Measurements from ENCODE around the gene SLC39A5. TPM values are rescaled to one million over a fixed set of nuclear protein-coding genes. Genes with fewer than 3 reads are reported as not detected.

The SLC39A5 gene
- total and polyA plus RNA-seq, 2 of the 13 experiments (the other 11 are each of a cell fraction or from before 2014, with no cell fraction given): 59.7 to 101 TPM

- TF ChIP-seq ELK4 (CRISPR knock-in tag; IDR thresholded peaks at IDR 0.05; ENCODE audit: borderline replicate concordance) (no peak), IKZF4 (CRISPR knock-in tag; IDR thresholded peaks at IDR 0.05; ENCODE audit: borderline replicate concordance, low read depth, not compliant biosample characterization) (peak; percentile 88), ZNF335 (CRISPR knock-in tag; IDR thresholded peaks at IDR 0.05) (peak; percentile 81; the same call in 1 of the 2 replicates), ZNF782 (CRISPR knock-in tag; IDR thresholded peaks at IDR 0.05; ENCODE audit: borderline replicate concordance) (peak; percentile 78; the same call in 1 of the 2 replicates), ZNF83 (CRISPR knock-in tag; IDR thresholded peaks at IDR 0.05; ENCODE audit: borderline replicate concordance) (0 out of 2 replicates have a peak, but pooled peaks have one; percentile 31), MZF1 (CRISPR knock-in tag; IDR thresholded peaks at IDR 0.05; ENCODE audit: borderline replicate concordance) (no peak), MBNL3 (CRISPR knock-in tag; conservative IDR thresholded peaks at IDR 0.05) (no peak), ZNF354B (CRISPR knock-in tag; IDR thresholded peaks at IDR 0.05) (no peak), JUNB (CRISPR knock-in tag; IDR thresholded peaks at IDR 0.05; ENCODE audit: borderline replicate concordance) (no peak), SIN3B (IDR thresholded peaks at IDR 0.05; ENCODE audit: low read length) (no peak), RAD21 (CRISPR knock-in tag; IDR thresholded peaks at IDR 0.05) (peak; percentile 62), ZNF562 (CRISPR knock-in tag; IDR thresholded peaks at IDR 0.05; ENCODE audit: borderline replicate concordance) (no peak), ZNF572 (CRISPR knock-in tag; IDR thresholded peaks at IDR 0.05) (no peak; the same call in 1 of the 2 replicates), BHLHE40 (IDR thresholded peaks at IDR 0.05; ENCODE audit: low read length) (0 out of 2 replicates have a peak, but pooled peaks have one; percentile 14), ZNF547 (CRISPR knock-in tag; IDR thresholded peaks at IDR 0.05) (peak; percentile 82), NFIC (IDR thresholded peaks at IDR 0.05; ENCODE audit: low read length) (no peak), KLF16 (CRISPR knock-in tag; IDR thresholded peaks at IDR 0.05) (peak in 1 of 2 experiments; percentile 80; a peak in 2 of 4 replicates), RXRA (CRISPR knock-in tag; IDR thresholded peaks at IDR 0.05) (peak; percentile 75), JARID2 (CRISPR knock-in tag; IDR thresholded peaks at IDR 0.05; ENCODE audit: insufficient replicate concordance) (no peak), PHF5A (CRISPR knock-in tag; IDR thresholded peaks at IDR 0.05; ENCODE audit: low read depth, unreplicated experiment) (no peak), MXI1 (IDR thresholded peaks at IDR 0.05; ENCODE audit: borderline replicate concordance, low read depth, low read length) (peak; percentile 81; the same call in 1 of the 3 replicates), ZNF589 (CRISPR knock-in tag; conservative IDR thresholded peaks at IDR 0.05) (no peak), SCMH1 (CRISPR knock-in tag; IDR thresholded peaks at IDR 0.05; ENCODE audit: borderline replicate concordance) (no peak), EP300 (IDR thresholded peaks at IDR 0.05; ENCODE audit: low read depth in 2 of 2, low read length in 2 of 2) (no peak), EP300 (CRISPR knock-in tag; IDR thresholded peaks at IDR 0.05; ENCODE audit: borderline replicate concordance) (peak; percentile 45; the same call in 1 of the 2 replicates), ZFP90 (CRISPR knock-in tag; IDR thresholded peaks at IDR 0.05; ENCODE audit: borderline replicate concordance) (no peak; the same call in 1 of the 2 replicates), POLR2AphosphoS2 (IDR thresholded peaks at IDR 0.05; ENCODE audit: low read depth, low read length) (0 out of 2 replicates have a peak, but pooled peaks have one; percentile 63), ZNF207 (IDR thresholded peaks at IDR 0.05; ENCODE audit: borderline replicate concordance) (no peak), KAT2B (IDR thresholded peaks at IDR 0.05; ENCODE audit: borderline replicate concordance, low read depth, low read length) (no peak), HNRNPLL (IDR thresholded peaks at IDR 0.05; ENCODE audit: low read depth, low read length, poor library complexity, severe bottlenecking) (peak; percentile 97)
Observed at GRCh38 chr12:56266693-56267442, 37.0 kb downstream of the SLC39A5 start, which contains the start of gene COQ10A (continued).

Measured in HepG2 (cell line).